Kidney (tissue), 14 donors: ENCODE results near the gene CENPO. TPM values are rescaled to one million over a fixed set of nuclear protein-coding genes. Genes with fewer than 3 reads are reported as not detected.

Experiments used
- DNase-seq, 5 donors: peaks; one replicate each; pipeline ENCODE4 v3.0.0-alpha.2; 2013 to 2020
- FAIRE-seq: peaks from 2 replicates; lab custom pipeline; 2012; peaks lifted over from hg19 to GRCh38; lab: Jason Lieb, UNC
- H3K27ac ChIP-seq, 2 donors: one replicate each; pipeline ENCODE4 v1.7.0; 2013; ENCODE audit warnings: low read depth in 2 of 2, low read length in 2 of 2, inconsistent platforms in 1 of 2
- H3K27me3 ChIP-seq: one replicate; pipeline ENCODE4 v1.7.1; 2013; ENCODE audit warnings: low read length, inconsistent platforms; ENCODE audit not compliant: control insufficient read depth, insufficient read depth
- H3K36me3 ChIP-seq, 3 donors: one replicate each; pipeline versions ENCODE4 v1.7.0 to v1.7.1; 2013; ENCODE audit warnings: low read length in 3 of 3, control low read depth in 1 of 3, inconsistent platforms in 1 of 3; ENCODE audit not compliant: insufficient read depth in 3 of 3, control insufficient read depth in 2 of 3
- H3K4me1 ChIP-seq, 3 donors: one replicate each; pipeline versions ENCODE4 v1.7.0 to v1.7.1; 2013; ENCODE audit warnings: low read length in 3 of 3, inconsistent platforms in 1 of 3, low read depth in 1 of 3; ENCODE audit not compliant: control insufficient read depth in 2 of 3, insufficient read depth in 2 of 3
- H3K4me3 ChIP-seq, 3 donors: one replicate each; pipeline versions ENCODE4 v1.7.0 to v1.8.1; 2013; ENCODE audit warnings: low read length in 3 of 3, control low read depth in 1 of 3, inconsistent platforms in 1 of 3
- H3K9ac ChIP-seq, 3 donors: one replicate each; pipeline versions ENCODE4 v1.7.0 to v1.7.1; 2013; ENCODE audit warnings: low read length in 3 of 3, control low read depth in 1 of 3, inconsistent platforms in 1 of 3
- H3K9me3 ChIP-seq, 3 donors: one replicate each; pipeline versions ENCODE4 v1.7.0 to v1.7.1; 2013; ENCODE audit warnings: low read length in 3 of 3, control low read depth in 1 of 3, inconsistent platforms in 1 of 3; ENCODE audit not compliant: control insufficient read depth in 2 of 3, insufficient read depth in 1 of 3
- CTCF ChIP-seq: IDR thresholded peaks from 3 replicates; pipeline ENCODE4 v1.5.1; 2012; ENCODE audit warnings: mild to moderate bottlenecking, moderate library complexity, borderline replicate concordance; ENCODE audit not compliant: insufficient read depth; ENCODE audit errors: extremely low read depth
- intact Hi-C: fragments of 100-400 bp; cut with DNase I; formaldehyde crosslinking; loops from one replicate; pipeline ENCODE4 v1.11.1; 2022
- polyA plus RNA-seq: library from polyadenylated mRNA; stranded (reverse); fragments of 350-450 nt; fragmentation: Illumina TruSeq; extraction: RNeasy Lipid Tissue Mini Kit (QIAGEN cat#74804); gene quantifications from one replicate; pipeline ENCODE4 v1.2.3, GENCODE V29; 2014; ENCODE audit warnings: low read depth, low replicate concordance; ENCODE audit not compliant: insufficient read depth
- total RNA-seq: library from RNA; stranded (reverse); fragmentation: NEBNext Ultra II Directional; extraction: Animal tissue kit (Norgen Biotek cat#: 25700); gene quantifications from one replicate; pipeline ENCODE4 v1.2.1, GENCODE V29; 2021
- donor health status: control.
- donor health status: control.
- donor health status: control.
- donor health status: control.
- donor health status: control.
- donor health status: DM: yes; HTN: yes; CAD: no.
- donor health status: Normal renal cell carcinoma (clear cell type).

CENPO gene
- total and polyA plus RNA-seq, 2 donors from 2014 or later, result 1.5 to 5.7 TPM

GRCh38 chr2:24837996-24838513 is 44.8 kb downstream of the CENPO start:
- Histone ChIP-seq H3K4me1 (no peaks in the 10 kb centered on the region), H3K27ac (no peak overlapping the region), H3K9me3 (no peaks in the 10 kb centered on the region), H3K9ac (no peak overlapping the region), H3K27me3 (no peaks in the 10 kb centered on the region), H3K4me3 (no peak overlapping the region), H3K36me3 (no peaks in the 10 kb centered on the region)
- no peak for TF ChIP-seq CTCF
- DNase-seq, result peak in 1 of 5 donors; percentile 35
- intact Hi-C loops, result no loop called here
- no peak for FAIRE-seq

- intact Hi-C loops, result no loop called here
- H3K27ac ChIP-seq, result no peak overlapping the region
- no peak overlapping the region for H3K4me3 ChIP-seq
- no peak for FAIRE-seq
- H3K36me3 ChIP-seq, result no peaks in the 10 kb centered on the region
- no peaks in the 10 kb centered on the region for H3K4me1 ChIP-seq
- H3K27me3 ChIP-seq, result no peaks in the 10 kb centered on the region
- H3K9me3 ChIP-seq, result no peaks in the 10 kb centered on the region
- DNase-seq, result peak in 1 of 5 donors; percentile 50
- no peak overlapping the region for H3K9ac ChIP-seq
- no peak for TF ChIP-seq CTCF
These were observed 45.3 kb downstream of the CENPO start for GRCh38 chr2:24838541-24838940.

- no peaks in the 10 kb centered on the region for H3K36me3 ChIP-seq
- DNase-seq (peak in 2 of 5 donors; percentile 22 to 69), FAIRE-seq (no peak)
- H3K4me1 ChIP-seq, result no peaks in the 10 kb centered on the region
- H3K4me3 ChIP-seq, result no peak overlapping the region
- no peak overlapping the region for H3K9ac ChIP-seq
- intact Hi-C loops, result no loop called here
- TF ChIP-seq CTCF, result no peak
- no peak overlapping the region for H3K27ac ChIP-seq
- no peaks in the 10 kb centered on the region for H3K9me3 ChIP-seq
- no peaks in the 10 kb centered on the region for H3K27me3 ChIP-seq
These were observed 46.5 kb downstream of the CENPO start for GRCh38 chr2:24839729-24840128.
